Measurements from ENCODE around the gene DNAH8.

Gene DNAH8

DNA sequence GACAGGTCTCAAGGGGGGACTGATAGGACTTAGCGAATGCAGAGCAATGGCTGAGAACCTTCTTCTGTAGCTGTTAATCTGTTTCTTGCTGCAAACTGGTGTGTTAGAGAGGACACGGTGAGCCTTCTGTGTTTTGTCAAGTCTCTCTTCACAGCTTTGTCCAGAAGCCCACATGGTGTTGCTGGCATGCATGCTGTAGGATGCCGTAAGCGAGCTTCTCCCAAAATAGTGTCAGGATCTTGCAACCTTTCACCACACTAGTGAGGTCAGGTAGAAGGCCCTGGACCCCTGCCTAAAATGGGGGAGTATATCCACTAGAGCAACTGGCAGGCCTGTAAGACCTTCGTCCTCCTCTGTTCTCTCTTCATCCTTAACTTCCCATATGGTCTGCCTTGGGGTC is 281.6 kb downstream of the DNAH8 start:
- H3K4me3 ChIP-seq (ENCODE audit: low read depth, low read length): no peak overlapping the region
- no peaks in the 10 kb centered on the region for H3K9me3 ChIP-seq (ENCODE audit: control insufficient read depth, insufficient read depth, low read length)
- H3K27me3 ChIP-seq (ENCODE audit: control insufficient read depth, insufficient read depth, low read length): no peaks in the 10 kb centered on the region

DNA sequence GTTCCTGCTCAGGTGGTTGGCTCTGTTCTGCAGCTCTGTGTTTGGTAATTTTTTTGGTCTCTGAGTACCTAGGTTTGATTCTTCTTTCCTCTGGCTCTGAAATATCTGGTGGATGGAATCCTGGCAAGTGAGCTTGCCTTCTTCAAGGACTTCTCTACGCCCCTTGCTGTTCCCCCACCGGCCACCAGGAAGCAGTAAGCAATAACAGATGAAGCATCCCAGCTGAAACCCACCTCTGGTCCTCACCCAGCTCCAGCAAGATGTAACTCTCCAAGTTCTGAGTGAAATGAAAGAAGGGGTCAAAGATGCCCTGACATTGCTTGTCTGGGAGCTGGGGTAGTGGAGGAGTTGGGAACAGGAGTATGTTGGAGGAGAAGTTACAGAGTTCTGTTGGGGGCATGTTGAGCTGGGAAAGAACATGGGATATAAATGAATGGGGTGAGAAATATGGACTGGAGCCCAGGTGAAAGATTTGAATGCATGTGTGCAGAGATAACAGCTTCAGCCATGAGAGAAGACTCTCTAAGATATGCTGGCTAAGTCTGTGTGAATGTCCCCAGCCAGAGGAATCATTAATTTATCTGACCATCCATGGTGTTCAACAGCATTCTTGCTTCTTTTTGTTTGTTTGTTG is 282.1 kb downstream of the DNAH8 start:
- Histone ChIP-seq H3K9me3 (ENCODE audit: control insufficient read depth, insufficient read depth, low read length) (no peaks in the 10 kb centered on the region), H3K9ac (ENCODE audit: low read depth, low read length) (no peak overlapping the region), H3K27ac (ENCODE audit: low read depth, low read length) (no peak overlapping the region), H3K4me1 (ENCODE audit: control insufficient read depth, insufficient read depth, low read length) (no peaks in the 10 kb centered on the region), H3K27me3 (ENCODE audit: control insufficient read depth, insufficient read depth, low read length) (no peaks in the 10 kb centered on the region), H3K4me3 (ENCODE audit: low read depth, low read length) (no peak overlapping the region), H3K36me3 (ENCODE audit: control insufficient read depth, insufficient read depth, low read length) (no peaks in the 10 kb centered on the region)

More for the DNA sequence above, 281.6 kb downstream of the DNAH8 start:
- H3K9ac ChIP-seq (ENCODE audit: low read depth, low read length): no peak overlapping the region
- H3K27ac ChIP-seq (ENCODE audit: low read depth, low read length): no peak overlapping the region
- no peaks in the 10 kb centered on the region for H3K36me3 ChIP-seq (ENCODE audit: control insufficient read depth, insufficient read depth, low read length)
- H3K4me1 ChIP-seq (ENCODE audit: control insufficient read depth, insufficient read depth, low read length): no peaks in the 10 kb centered on the region

DNA sequence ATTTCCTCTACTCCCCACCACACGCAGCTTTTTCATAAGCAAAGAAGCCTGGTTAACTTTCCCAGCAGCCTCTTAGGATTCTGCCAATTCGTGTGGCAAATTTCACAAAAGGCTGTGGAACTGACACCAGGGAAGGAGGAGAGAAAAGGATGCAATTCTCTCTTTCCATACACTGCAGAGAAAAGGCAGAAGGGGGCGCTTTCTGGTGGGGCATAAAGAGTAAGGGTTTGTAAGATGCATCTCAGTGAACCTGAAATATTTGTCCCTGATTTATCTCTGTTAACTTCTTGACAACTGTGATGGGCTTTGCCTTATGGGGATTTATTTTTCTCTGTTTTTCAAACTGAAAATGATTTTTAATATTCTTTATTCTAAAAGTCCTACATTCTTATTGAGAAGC is 288.0 kb downstream of the DNAH8 start:
- H3K9ac ChIP-seq (ENCODE audit: low read depth, low read length): no peak overlapping the region
- no peaks in the 10 kb centered on the region for H3K27me3 ChIP-seq (ENCODE audit: control insufficient read depth, insufficient read depth, low read length)
- H3K4me1 ChIP-seq (ENCODE audit: control insufficient read depth, insufficient read depth, low read length): no peaks in the 10 kb centered on the region
- no peaks in the 10 kb centered on the region for H3K9me3 ChIP-seq (ENCODE audit: control insufficient read depth, insufficient read depth, low read length)
- H3K27ac ChIP-seq (ENCODE audit: low read depth, low read length): no peak overlapping the region
- no peaks in the 10 kb centered on the region for H3K36me3 ChIP-seq (ENCODE audit: control insufficient read depth, insufficient read depth, low read length)
- no peak overlapping the region for H3K4me3 ChIP-seq (ENCODE audit: low read depth, low read length)

DNA sequence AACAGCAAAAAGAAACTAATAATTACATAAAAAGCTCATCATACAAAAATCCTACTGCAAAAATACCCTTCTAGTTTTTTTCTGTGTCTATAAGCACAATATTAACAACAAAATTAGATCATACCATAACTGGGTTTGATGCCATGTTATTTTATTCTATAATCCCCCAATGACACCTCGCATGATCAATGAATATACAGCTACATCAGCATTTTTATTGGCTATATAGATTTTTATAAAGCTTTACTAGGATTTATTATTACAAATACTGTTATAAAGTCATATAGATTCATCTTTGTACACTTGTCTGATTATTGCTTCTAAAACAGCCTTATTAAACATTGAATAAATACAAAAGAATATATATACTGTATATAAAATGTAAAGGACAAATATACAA is 288.4 kb downstream of the DNAH8 start:
- Histone ChIP-seq H3K27ac (ENCODE audit: low read depth, low read length) (no peak overlapping the region), H3K9me3 (ENCODE audit: control insufficient read depth, insufficient read depth, low read length) (no peaks in the 10 kb centered on the region), H3K27me3 (ENCODE audit: control insufficient read depth, insufficient read depth, low read length) (no peaks in the 10 kb centered on the region), H3K4me1 (ENCODE audit: control insufficient read depth, insufficient read depth, low read length) (peaks cover under 1% of the 10 kb centered on the region; the same call in 1 of the 2 replicates), H3K36me3 (ENCODE audit: control insufficient read depth, insufficient read depth, low read length) (no peaks in the 10 kb centered on the region), H3K4me3 (ENCODE audit: low read depth, low read length) (no peak overlapping the region), H3K9ac (ENCODE audit: low read depth, low read length) (no peak overlapping the region)

DNA sequence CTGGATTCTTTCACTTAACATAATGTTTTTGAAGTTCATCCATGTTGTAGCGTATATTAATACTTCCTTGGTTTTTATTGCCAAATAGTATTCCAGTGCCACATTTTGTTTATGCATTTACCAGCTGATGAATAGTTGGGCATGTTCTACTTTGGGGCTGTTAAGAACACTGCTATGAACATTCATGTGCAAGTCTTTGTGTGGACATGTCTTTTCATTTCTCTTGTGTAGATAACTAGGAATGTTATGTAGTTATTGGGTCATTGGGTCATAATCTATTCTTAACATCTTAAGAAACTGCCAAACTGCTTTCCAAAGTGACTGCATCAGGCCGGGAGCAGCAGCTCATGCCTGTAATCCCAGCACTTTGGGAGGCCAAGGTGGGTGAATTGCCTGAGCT is 289.7 kb downstream of the DNAH8 start:
- Histone ChIP-seq H3K27ac (ENCODE audit: low read depth, low read length) (no peak overlapping the region), H3K4me1 (ENCODE audit: control insufficient read depth, insufficient read depth, low read length) (peaks cover 5% of the 10 kb centered on the region; the same call in 1 of the 2 replicates), H3K9ac (ENCODE audit: low read depth, low read length) (no peak overlapping the region), H3K36me3 (ENCODE audit: control insufficient read depth, insufficient read depth, low read length) (no peaks in the 10 kb centered on the region), H3K4me3 (ENCODE audit: low read depth, low read length) (no peak overlapping the region), H3K27me3 (ENCODE audit: control insufficient read depth, insufficient read depth, low read length) (no peaks in the 10 kb centered on the region), H3K9me3 (ENCODE audit: control insufficient read depth, insufficient read depth, low read length) (no peaks in the 10 kb centered on the region)

DNA sequence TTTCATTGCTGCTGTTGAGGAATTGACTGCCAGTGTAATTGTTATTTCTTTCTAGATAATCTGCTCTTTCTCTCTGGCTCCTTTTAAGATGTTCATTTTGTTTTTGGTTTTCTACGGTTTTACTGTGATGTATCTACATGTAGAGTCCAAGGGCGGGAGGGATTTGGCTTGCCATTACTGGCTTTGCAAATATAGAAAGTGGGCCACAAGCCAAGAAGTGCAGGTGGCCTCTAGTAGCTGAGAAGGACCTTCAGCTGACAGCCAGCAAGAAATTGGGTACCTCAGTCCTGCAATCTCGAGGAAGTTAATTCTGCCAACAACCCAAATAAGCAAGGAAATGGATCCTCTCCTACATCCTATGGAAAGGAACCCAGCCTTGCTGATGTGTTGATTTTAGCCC is 290.7 kb downstream of the DNAH8 start:
- H3K36me3 ChIP-seq (ENCODE audit: control insufficient read depth, insufficient read depth, low read length): no peaks in the 10 kb centered on the region
- H3K27ac ChIP-seq (ENCODE audit: low read depth, low read length): no peak overlapping the region
- no peak overlapping the region for H3K4me3 ChIP-seq (ENCODE audit: low read depth, low read length)
- no peaks in the 10 kb centered on the region for H3K9me3 ChIP-seq (ENCODE audit: control insufficient read depth, insufficient read depth, low read length)
- peaks cover 5% of the 10 kb centered on the region; the same call in 1 of the 2 replicates for H3K4me1 ChIP-seq (ENCODE audit: control insufficient read depth, insufficient read depth, low read length)
- no peak overlapping the region for H3K9ac ChIP-seq (ENCODE audit: low read depth, low read length)
- H3K27me3 ChIP-seq (ENCODE audit: control insufficient read depth, insufficient read depth, low read length): no peaks in the 10 kb centered on the region

DNA sequence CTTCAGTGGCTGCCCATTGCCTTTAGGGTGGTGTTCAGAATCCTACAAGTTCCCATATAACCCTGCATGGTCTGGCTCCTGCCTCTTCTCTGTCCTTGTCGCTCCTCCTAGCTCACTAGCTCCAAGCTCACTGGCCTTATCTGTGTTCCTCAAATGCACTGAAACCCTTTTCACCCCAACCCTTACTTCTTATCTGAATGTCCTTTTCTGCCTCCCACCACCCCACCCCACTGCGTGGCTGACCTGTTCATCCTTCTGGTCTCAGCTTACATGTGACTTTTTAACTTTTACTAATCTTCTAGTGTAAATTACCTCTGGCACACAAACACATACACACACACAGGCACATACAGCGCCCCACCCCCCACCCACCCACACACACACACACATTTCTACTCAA is 292.5 kb downstream of the DNAH8 start:
- no peaks in the 10 kb centered on the region for H3K36me3 ChIP-seq (ENCODE audit: control insufficient read depth, insufficient read depth, low read length)
- no peaks in the 10 kb centered on the region for H3K27me3 ChIP-seq (ENCODE audit: control insufficient read depth, insufficient read depth, low read length)
- no peak overlapping the region for H3K4me3 ChIP-seq (ENCODE audit: low read depth, low read length)
- H3K27ac ChIP-seq (ENCODE audit: low read depth, low read length): no peak overlapping the region
- no peaks in the 10 kb centered on the region for H3K9me3 ChIP-seq (ENCODE audit: control insufficient read depth, insufficient read depth, low read length)
- H3K9ac ChIP-seq (ENCODE audit: low read depth, low read length): no peak overlapping the region
- peaks cover 5% of the 10 kb centered on the region; the same call in 1 of the 2 replicates for H3K4me1 ChIP-seq (ENCODE audit: control insufficient read depth, insufficient read depth, low read length)

DNA sequence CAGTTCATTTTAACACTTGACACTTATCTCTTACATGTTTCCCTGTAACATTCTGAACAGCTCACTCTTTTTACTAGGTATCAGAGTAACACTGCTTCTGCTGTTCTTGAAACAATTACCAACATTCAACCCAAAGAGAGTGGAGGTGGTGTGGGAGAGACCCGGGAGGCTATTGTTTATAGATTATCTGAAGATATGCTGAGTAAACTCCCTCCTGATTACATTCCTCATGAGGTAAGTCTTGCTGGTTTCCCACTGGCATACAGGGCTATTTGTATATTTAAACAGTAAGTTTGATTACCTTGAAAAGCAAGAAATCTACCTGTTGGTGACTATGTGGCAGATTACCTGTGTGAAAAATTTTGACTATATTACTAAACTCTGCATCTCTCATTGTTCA is 293.6 kb downstream of the DNAH8 start:
- peak overlapping the region; percentile 37 for H3K27ac ChIP-seq (ENCODE audit: low read depth, low read length)
- no peaks in the 10 kb centered on the region for H3K9me3 ChIP-seq (ENCODE audit: control insufficient read depth, insufficient read depth, low read length)
- H3K27me3 ChIP-seq (ENCODE audit: control insufficient read depth, insufficient read depth, low read length): no peaks in the 10 kb centered on the region
- no peak overlapping the region for H3K9ac ChIP-seq (ENCODE audit: low read depth, low read length)
- no peak overlapping the region for H3K4me3 ChIP-seq (ENCODE audit: low read depth, low read length)
- no peaks in the 10 kb centered on the region for H3K36me3 ChIP-seq (ENCODE audit: control insufficient read depth, insufficient read depth, low read length)
- peaks cover 5% of the 10 kb centered on the region; the same call in 1 of the 2 replicates for H3K4me1 ChIP-seq (ENCODE audit: control insufficient read depth, insufficient read depth, low read length)

DNA sequence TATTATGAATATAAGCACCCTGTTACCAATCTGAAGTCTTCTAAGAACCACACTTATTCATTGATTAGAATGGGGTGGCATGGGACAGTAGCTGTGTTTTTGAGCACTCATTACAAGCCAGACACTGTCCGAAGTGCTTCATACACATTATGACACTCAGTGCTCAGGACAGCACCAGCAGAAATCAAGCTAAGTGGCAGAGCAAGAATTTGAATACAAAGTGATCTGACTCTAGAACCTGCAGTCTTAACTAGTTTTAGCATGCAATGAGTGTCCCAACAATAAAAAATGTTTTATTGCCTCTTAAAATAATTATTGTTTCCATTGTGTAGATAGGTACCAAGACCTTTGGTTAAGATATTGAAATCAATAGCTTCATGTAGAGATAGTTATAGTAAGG is 294.4 kb downstream of the DNAH8 start:
- peaks cover 5% of the 10 kb centered on the region; the same call in 1 of the 2 replicates for H3K4me1 ChIP-seq (ENCODE audit: control insufficient read depth, insufficient read depth, low read length)
- H3K36me3 ChIP-seq (ENCODE audit: control insufficient read depth, insufficient read depth, low read length): no peaks in the 10 kb centered on the region
- no peak overlapping the region for H3K4me3 ChIP-seq (ENCODE audit: low read depth, low read length)
- H3K27ac ChIP-seq (ENCODE audit: low read depth, low read length): no peak overlapping the region
- no peak overlapping the region for H3K9ac ChIP-seq (ENCODE audit: low read depth, low read length)
- no peaks in the 10 kb centered on the region for H3K27me3 ChIP-seq (ENCODE audit: control insufficient read depth, insufficient read depth, low read length)
- no peaks in the 10 kb centered on the region for H3K9me3 ChIP-seq (ENCODE audit: control insufficient read depth, insufficient read depth, low read length)

DNA sequence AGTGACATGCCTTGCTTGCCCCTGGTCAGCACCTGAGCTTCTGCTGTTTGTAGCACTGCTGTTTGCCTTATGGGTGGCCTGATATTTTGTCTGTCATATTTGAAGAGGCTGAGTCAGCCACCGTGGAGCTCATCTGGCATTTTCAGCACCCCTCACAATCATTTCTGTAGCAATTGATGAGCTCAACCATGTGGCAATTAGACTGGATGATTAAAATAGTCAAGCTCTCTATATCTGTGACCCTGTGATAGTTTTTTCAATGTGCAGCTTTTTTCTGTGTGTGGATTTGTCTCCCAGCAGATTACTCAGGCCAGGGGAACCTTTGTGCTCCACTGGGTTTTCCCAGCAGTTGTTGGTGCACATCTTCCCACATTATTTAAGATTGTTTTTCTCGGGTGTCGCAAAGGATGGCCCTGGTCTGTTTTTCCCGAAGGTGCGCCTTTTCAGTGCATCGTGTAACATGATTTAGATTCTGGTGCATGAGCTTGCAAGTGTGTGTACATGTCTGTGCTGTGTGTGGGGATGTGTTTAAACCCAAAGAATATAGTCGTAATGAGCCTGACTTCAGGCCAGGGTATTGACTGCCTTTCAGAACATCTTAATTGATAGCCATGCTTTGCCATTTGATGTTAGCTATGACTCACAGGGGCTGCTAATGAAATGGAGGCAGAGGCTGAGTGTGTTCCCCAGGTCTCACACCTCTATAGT is 301.9 kb downstream of the DNAH8 start:
- Histone ChIP-seq H3K4me3 (ENCODE audit: low read depth, low read length) (no peak overlapping the region), H3K36me3 (ENCODE audit: control insufficient read depth, insufficient read depth, low read length) (no peaks in the 10 kb centered on the region), H3K9ac (ENCODE audit: low read depth, low read length) (no peak overlapping the region), H3K27ac (ENCODE audit: low read depth, low read length) (no peak overlapping the region), H3K9me3 (ENCODE audit: control insufficient read depth, insufficient read depth, low read length) (no peaks in the 10 kb centered on the region), H3K4me1 (ENCODE audit: control insufficient read depth, insufficient read depth, low read length) (peaks cover 7% of the 10 kb centered on the region), H3K27me3 (ENCODE audit: control insufficient read depth, insufficient read depth, low read length) (no peaks in the 10 kb centered on the region)

DNA sequence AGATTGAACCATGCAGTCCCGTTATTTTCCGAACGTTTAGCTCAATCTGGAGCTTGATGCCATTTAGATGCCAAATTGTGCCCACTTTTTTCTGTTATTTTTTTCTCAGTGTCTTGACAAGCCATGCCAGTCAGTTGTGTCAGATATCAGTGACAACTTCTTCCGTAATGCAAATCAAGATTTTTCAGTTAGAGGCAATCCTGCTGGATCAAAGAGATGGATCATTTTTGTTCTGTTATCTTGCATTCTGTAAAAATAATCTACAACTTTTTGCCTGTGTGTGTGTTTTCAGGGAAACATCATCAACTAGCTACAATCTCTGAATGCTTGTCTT is 302.4 kb downstream of the DNAH8 start:
- H3K9me3 ChIP-seq (ENCODE audit: control insufficient read depth, insufficient read depth, low read length): no peaks in the 10 kb centered on the region
- no peak overlapping the region for H3K27ac ChIP-seq (ENCODE audit: low read depth, low read length)
- H3K4me3 ChIP-seq (ENCODE audit: low read depth, low read length): no peak overlapping the region
- H3K36me3 ChIP-seq (ENCODE audit: control insufficient read depth, insufficient read depth, low read length): no peaks in the 10 kb centered on the region
- H3K4me1 ChIP-seq (ENCODE audit: control insufficient read depth, insufficient read depth, low read length): peaks cover 7% of the 10 kb centered on the region
- H3K9ac ChIP-seq (ENCODE audit: low read depth, low read length): no peak overlapping the region
- H3K27me3 ChIP-seq (ENCODE audit: control insufficient read depth, insufficient read depth, low read length): no peaks in the 10 kb centered on the region
